Gastrocnemius medialis (tissue), 4 donors: ENCODE results near the gene YAP1.

Experiments
- POLR2A ChIP-seq, 2 donors: fragments of 450-650 bp; IDR thresholded peaks; one replicate each; pipeline ENCODE4 v1.6.1; 2017; ENCODE audit warnings: antibody characterized with exemption in 2 of 2, mild to moderate bottlenecking in 2 of 2, moderate library complexity in 2 of 2
- TF ChIP-seq, protein P1 (sequence below), 5 experiments: fragments of 450-650 bp in 3 of 5; fragments of 200-600 bp in 2 of 5; sonication (generic) in 2 of 5; IDR thresholded peaks in 4 of 5; conservative IDR thresholded peaks in 1 of 5; 1 replicate in 4 of 5; 2 replicates in 1 of 5; pipeline ENCODE4 v1.5.1; 2016 to 2019; ENCODE audit warnings: antibody characterized with exemption in 5 of 5, mild to moderate bottlenecking in 3 of 5, moderate library complexity in 3 of 5

DNA sequence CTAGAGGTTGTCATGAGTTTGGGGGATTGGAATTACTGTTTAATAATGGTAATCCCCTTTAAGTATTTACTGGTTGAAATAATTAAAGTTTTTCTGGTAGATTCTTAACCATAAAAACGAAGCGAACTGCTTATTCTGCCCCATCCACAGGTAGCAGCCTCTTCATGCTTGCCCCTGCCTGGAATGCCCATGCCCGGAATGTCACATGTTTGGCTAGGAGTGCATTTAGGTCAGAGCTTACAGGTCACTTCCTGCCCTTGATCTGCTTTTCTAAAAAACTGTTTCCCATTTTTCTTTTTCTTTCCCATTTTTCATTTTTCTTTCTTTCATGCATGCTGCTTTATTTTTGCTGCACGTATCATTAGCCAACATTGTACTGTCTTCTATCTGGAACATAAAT, 69.1 kb downstream of the YAP1 start:
- TF ChIP-seq, protein P1, sequence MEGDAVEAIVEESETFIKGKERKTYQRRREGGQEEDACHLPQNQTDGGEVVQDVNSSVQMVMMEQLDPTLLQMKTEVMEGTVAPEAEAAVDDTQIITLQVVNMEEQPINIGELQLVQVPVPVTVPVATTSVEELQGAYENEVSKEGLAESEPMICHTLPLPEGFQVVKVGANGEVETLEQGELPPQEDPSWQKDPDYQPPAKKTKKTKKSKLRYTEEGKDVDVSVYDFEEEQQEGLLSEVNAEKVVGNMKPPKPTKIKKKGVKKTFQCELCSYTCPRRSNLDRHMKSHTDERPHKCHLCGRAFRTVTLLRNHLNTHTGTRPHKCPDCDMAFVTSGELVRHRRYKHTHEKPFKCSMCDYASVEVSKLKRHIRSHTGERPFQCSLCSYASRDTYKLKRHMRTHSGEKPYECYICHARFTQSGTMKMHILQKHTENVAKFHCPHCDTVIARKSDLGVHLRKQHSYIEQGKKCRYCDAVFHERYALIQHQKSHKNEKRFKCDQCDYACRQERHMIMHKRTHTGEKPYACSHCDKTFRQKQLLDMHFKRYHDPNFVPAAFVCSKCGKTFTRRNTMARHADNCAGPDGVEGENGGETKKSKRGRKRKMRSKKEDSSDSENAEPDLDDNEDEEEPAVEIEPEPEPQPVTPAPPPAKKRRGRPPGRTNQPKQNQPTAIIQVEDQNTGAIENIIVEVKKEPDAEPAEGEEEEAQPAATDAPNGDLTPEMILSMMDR (IDR thresholded peaks at IDR 0.05 in 4 of 5, conservative IDR thresholded peaks at IDR 0.05 in 1 of 5): no peak
- no peak for TF ChIP-seq POLR2A (IDR thresholded peaks at IDR 0.05)
